Mucosa of stomach (tissue), 1 donor: Measurements from ENCODE around the gene CCDC191.

Experiments used
- H3K27me3 ChIP-seq: one replicate; pipeline ENCODE4 v1.7.0; 2013; ENCODE audit warnings: mild to moderate bottlenecking, low read length; ENCODE audit not compliant: control insufficient read depth, insufficient read depth
- H3K36me3 ChIP-seq: one replicate; pipeline ENCODE4 v1.7.0; 2013; ENCODE audit warnings: low read length; ENCODE audit not compliant: control insufficient read depth, insufficient read depth
- H3K4me1 ChIP-seq: one replicate; pipeline ENCODE4 v1.7.0; 2013; ENCODE audit warnings: mild to moderate bottlenecking, low read length; ENCODE audit not compliant: control insufficient read depth, insufficient read depth
- H3K4me3 ChIP-seq: one replicate; pipeline ENCODE4 v1.7.0; 2013; ENCODE audit warnings: low read length
- H3K9ac ChIP-seq: one replicate; pipeline ENCODE4 v1.7.0; 2013; ENCODE audit warnings: mild to moderate bottlenecking, low read length, moderate library complexity
- H3K9me3 ChIP-seq: one replicate; pipeline ENCODE4 v1.7.0; 2013; ENCODE audit warnings: mild to moderate bottlenecking, low read length, moderate library complexity; ENCODE audit not compliant: control insufficient read depth
- donor health status: Pancreatic carcinoma.

Gene CCDC191

DNA sequence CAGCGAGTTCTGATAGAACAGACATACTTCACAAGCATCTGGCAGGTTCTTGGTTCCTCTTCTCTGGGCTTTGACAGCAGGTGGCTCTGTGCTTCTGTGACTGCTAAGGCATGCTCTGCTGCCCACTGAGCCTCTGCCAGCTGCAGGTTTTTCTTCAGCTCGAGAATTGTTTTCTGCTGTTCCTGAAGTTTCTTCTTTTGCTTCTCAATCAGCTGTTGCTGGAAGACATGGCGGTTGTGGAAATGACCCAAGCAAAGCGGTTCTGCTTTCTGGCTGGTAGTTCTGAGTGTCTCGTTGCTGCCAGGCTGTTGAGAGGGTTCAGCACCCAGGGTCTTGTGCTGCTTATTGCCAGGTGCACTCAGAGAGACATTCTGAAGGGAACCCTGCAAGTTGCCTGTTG lies 50.8 kb downstream of the CCDC191 start:
- Histone ChIP-seq H3K4me1 (no peaks in the 10 kb centered on the region), H3K4me3 (no peak overlapping the region), H3K27me3 (no peaks in the 10 kb centered on the region), H3K9me3 (no peaks in the 10 kb centered on the region), H3K9ac (no peak overlapping the region), H3K36me3 (no peaks in the 10 kb centered on the region)

DNA sequence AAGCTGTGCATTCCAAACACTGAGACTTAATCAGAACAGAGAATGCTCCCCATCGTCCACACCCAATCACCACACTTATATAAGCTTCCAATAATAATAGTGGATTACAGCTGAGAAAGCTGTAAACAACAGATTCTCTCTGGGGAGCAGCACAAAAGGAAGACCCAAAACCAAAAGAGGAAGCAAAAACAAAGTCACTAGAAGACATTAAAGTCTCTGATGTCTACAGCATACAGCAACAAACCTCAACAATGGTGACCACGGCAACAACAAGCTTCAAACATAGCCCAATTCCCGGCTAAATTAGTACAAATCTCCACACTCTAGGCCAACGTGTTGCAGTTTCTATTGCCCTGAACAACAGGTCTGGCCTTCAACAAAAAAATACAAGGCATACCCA lies 70.8 kb downstream of the CCDC191 start:
- Histone ChIP-seq H3K36me3 (no peaks in the 10 kb centered on the region), H3K4me1 (no peaks in the 10 kb centered on the region), H3K9me3 (no peaks in the 10 kb centered on the region), H3K4me3 (no peak overlapping the region), H3K27me3 (no peaks in the 10 kb centered on the region), H3K9ac (no peak overlapping the region)

- Histone ChIP-seq H3K4me1 (no peaks in the 10 kb centered on the region), H3K36me3 (no peaks in the 10 kb centered on the region)
These were observed 72.8 kb downstream of the CCDC191 start for GRCh38 chr3:113983544-113983943.

DNA sequence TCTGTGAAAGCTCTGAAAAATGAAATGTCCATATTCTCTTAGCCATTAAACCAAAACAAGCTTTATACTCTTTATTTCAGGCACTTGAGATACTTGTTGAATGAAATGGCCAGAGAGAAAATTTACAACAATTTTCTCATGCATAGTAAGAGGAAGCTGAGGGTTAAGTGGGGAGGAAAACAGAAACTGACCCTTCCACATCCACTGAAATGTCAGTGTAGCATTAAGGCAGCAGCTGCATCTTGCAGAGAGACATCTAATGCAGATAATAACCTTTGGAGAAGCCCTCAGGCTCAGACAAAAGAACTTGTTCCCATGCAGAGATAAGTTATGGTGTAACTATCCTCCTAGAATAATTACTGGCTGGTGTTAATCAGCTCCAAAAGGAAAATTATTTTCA lies 74.5 kb downstream of the CCDC191 start:
- H3K4me1 ChIP-seq, result no peaks in the 10 kb centered on the region
- H3K27me3 ChIP-seq, result no peaks in the 10 kb centered on the region
- H3K9ac ChIP-seq, result no peak overlapping the region
- no peaks in the 10 kb centered on the region for H3K36me3 ChIP-seq
- no peaks in the 10 kb centered on the region for H3K9me3 ChIP-seq
- H3K4me3 ChIP-seq, result no peak overlapping the region

More at GRCh38 chr3:113983544-113983943, 72.8 kb downstream of the CCDC191 start:
- H3K4me3 ChIP-seq, result no peak overlapping the region
- H3K27me3 ChIP-seq, result no peaks in the 10 kb centered on the region
- no peaks in the 10 kb centered on the region for H3K9me3 ChIP-seq
- no peak overlapping the region for H3K9ac ChIP-seq

DNA sequence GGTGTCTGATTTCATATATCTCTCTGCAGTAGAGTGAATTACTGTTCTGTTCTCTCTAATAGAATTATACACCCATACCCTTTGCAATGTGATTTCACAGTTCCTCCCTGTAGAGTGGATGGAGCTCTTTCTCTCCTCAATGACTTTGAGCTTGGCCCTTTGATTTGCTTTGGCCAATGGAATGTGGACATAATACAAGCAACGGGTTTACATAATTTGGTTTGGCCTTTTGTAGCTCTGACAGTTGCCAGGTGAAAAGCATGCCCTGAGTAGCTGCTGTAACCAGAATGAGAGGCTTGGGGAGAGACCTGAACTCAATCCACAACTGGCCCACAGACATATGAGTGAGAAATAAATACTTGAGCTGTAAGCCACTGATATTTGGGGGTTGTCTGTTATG lies 76.4 kb downstream of the CCDC191 start:
- no peaks in the 10 kb centered on the region for H3K27me3 ChIP-seq
- H3K9me3 ChIP-seq, result no peaks in the 10 kb centered on the region
- H3K36me3 ChIP-seq, result no peaks in the 10 kb centered on the region
- no peaks in the 10 kb centered on the region for H3K4me1 ChIP-seq
- no peak overlapping the region for H3K4me3 ChIP-seq
- H3K9ac ChIP-seq, result no peak overlapping the region

DNA sequence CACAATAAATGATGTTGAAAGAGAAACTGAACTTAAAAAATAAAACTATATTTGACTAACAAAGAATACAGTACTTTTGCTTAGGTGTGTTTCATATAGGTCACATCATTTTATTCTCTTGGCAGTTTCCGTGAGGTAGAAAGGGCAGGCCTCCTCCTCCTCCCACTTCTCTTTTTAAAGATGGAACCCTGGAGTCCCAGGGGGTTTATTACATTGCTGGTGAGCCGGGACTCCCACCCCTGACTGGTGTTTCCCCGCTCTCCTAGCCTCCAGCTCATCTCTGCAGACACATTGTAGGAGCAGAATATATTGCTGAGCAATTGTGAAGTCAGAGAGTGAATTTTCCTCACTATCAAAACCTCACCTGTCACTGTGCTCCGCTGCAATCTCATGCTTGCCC lies 78.5 kb downstream of the CCDC191 start:
- Histone ChIP-seq H3K4me3 (no peak overlapping the region), H3K4me1 (no peaks in the 10 kb centered on the region), H3K9me3 (no peaks in the 10 kb centered on the region), H3K36me3 (no peaks in the 10 kb centered on the region), H3K27me3 (no peaks in the 10 kb centered on the region), H3K9ac (no peak overlapping the region)

- H3K36me3 ChIP-seq, result no peaks in the 10 kb centered on the region
- no peak overlapping the region for H3K4me3 ChIP-seq
- H3K27me3 ChIP-seq, result no peaks in the 10 kb centered on the region
- H3K9ac ChIP-seq, result no peak overlapping the region
- H3K4me1 ChIP-seq, result no peaks in the 10 kb centered on the region
- no peaks in the 10 kb centered on the region for H3K9me3 ChIP-seq
These were observed 87.3 kb downstream of the CCDC191 start for GRCh38 chr3:113968986-113969385.

DNA sequence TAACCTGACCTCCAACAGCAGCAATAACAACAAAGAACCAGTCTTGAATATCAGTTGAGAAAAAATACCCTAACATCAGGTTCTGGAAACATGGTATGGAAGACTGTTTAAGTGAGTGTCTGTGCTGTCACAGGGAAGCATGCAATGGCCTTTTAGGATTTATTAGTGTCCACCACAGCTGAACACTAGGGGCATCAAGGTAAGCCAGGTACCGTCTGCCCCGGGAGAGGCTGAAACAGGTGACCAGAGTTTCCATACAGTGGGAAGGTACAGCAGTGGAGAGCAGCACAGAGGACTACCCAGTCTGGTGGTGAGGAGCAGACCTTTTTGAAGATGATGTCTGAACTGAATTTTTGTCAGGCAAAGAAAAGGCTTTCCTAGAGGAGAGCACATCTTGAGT lies 90.2 kb downstream of the CCDC191 start:
- H3K4me3 ChIP-seq, result no peak overlapping the region
- no peaks in the 10 kb centered on the region for H3K4me1 ChIP-seq
- no peaks in the 10 kb centered on the region for H3K36me3 ChIP-seq
- no peaks in the 10 kb centered on the region for H3K9me3 ChIP-seq
- no peak overlapping the region for H3K9ac ChIP-seq
- no peaks in the 10 kb centered on the region for H3K27me3 ChIP-seq

GRCh38 chr3:113963879-113964278 lies 92.4 kb downstream of the CCDC191 start:
- no peaks in the 10 kb centered on the region for H3K36me3 ChIP-seq
- no peaks in the 10 kb centered on the region for H3K9me3 ChIP-seq
- no peak overlapping the region for H3K4me3 ChIP-seq
- no peak overlapping the region for H3K9ac ChIP-seq
- H3K4me1 ChIP-seq, result no peaks in the 10 kb centered on the region
- H3K27me3 ChIP-seq, result no peaks in the 10 kb centered on the region

DNA sequence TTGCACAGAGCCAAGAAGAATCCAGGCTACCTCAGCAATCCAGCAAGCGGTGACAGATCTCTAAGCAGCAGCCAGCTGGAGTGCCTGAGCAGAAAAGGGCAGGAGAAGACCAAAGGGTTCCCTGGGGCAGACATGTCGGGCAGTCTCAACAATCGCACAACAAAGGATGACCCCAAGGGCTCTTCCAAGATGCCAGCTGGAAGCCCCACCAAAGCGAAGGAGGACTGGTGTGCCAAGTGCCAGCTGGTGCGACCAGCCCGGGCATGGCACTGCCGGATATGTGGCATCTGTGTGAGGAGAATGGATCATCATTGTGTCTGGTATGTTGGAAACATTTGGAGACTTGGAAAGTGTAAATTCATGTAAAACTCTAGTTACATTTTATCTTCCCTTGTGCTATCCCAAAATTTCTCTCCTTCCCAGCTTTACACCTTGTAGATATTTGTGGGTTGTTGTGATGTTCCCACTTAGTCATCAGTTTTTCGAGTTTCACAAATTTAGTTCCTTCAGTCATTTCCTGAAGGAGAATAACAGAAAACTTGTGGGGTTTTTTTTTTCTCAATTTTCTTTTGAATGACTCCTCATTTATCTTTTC lies 102.1 kb downstream of the CCDC191 start:
- no peaks in the 10 kb centered on the region for H3K4me1 ChIP-seq
- peaks cover 3% of the 10 kb centered on the region for H3K36me3 ChIP-seq
- no peak overlapping the region for H3K4me3 ChIP-seq
- no peaks in the 10 kb centered on the region for H3K9me3 ChIP-seq
- H3K9ac ChIP-seq, result no peak overlapping the region
- H3K27me3 ChIP-seq, result no peaks in the 10 kb centered on the region

DNA sequence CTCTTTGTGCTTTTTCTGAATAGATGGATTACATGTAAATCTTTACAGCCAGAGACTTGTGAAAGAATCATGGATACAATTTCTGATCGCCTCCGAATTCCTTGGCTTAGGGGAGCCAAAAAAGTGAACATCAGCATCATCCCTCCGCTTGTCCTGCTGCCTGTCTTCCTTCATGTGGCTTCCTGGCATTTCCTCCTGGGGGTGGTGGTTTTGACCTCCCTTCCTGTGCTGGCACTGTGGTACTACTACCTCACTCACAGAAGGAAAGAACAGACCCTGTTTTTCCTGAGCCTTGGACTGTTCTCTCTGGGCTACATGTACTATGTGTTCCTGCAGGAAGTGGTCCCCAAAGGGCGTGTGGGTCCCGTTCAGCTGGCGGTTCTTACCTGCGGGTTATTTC lies 102.6 kb downstream of the CCDC191 start:
- Histone ChIP-seq H3K9ac (no peak overlapping the region), H3K27me3 (no peaks in the 10 kb centered on the region), H3K4me1 (peaks cover 5% of the 10 kb centered on the region), H3K9me3 (no peaks in the 10 kb centered on the region), H3K4me3 (no peak overlapping the region), H3K36me3 (peaks cover 3% of the 10 kb centered on the region)

DNA sequence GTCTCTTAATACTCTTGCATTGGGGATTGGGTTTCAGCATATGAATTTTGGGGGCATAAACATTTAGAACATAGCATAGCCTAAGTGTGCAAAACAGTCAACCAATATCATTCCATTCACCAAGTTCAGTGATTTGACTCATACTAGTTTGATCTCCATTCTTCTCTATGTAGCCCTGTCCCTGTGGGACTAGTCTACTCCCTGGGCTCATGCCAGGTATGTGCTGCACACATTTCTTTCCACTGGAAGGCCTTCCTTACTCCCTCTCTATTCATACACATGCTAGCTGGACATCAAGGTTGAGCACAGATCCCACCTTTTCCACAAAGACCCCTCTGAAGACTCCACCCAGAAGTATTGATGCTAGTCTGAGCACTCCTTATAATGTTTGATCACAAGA lies 103.4 kb downstream of the CCDC191 start:
- H3K4me3 ChIP-seq, result no peak overlapping the region

More for the DNA sequence above, 103.4 kb downstream of the CCDC191 start:
- Histone ChIP-seq H3K9ac (no peak overlapping the region), H3K9me3 (no peaks in the 10 kb centered on the region), H3K4me1 (peaks cover 10% of the 10 kb centered on the region), H3K27me3 (no peaks in the 10 kb centered on the region), H3K36me3 (peaks cover 3% of the 10 kb centered on the region)
